Mesothelial cell of epicardium (in vitro differentiated cells): Measurements from ENCODE around the gene NNT. TPM values are rescaled to one million over a fixed set of nuclear protein-coding genes. Genes with fewer than 3 reads are reported as not detected.
"Not testable (repeated sequence)": the region's sequence is repeated elsewhere in the genome, so short reads cannot be mapped to it uniquely, and the experiment has no call there.

Source experiments
- DNase-seq, 2 experiments: peaks; one replicate each; pipeline ENCODE4 v3.0.0; 2021; ENCODE audit warnings: low spot score in 2 of 2; ENCODE audit not compliant: unreplicated experiment in 2 of 2
- H3K27ac Mint-ChIP-seq: 2 replicates; pipeline ENCODE4 v1.8.0; 2021; ENCODE audit warnings: mixed read lengths
- H3K27me3 Mint-ChIP-seq: 2 replicates; pipeline ENCODE4 v1.8.0; 2021; ENCODE audit warnings: low read depth, mixed read lengths
- H3K36me3 Mint-ChIP-seq: 2 replicates; pipeline ENCODE4 v1.8.0; 2021; ENCODE audit warnings: mixed read lengths
- H3K4me1 Mint-ChIP-seq: 2 replicates; pipeline ENCODE4 v1.8.0; 2021; ENCODE audit warnings: mixed read lengths
- H3K4me3 Mint-ChIP-seq: 2 replicates; pipeline ENCODE4 v1.8.0; 2021; ENCODE audit warnings: mild to moderate bottlenecking, moderate library complexity, mixed read lengths
- H3K9me3 Mint-ChIP-seq: 2 replicates; pipeline ENCODE4 v1.8.0; 2021; ENCODE audit warnings: mixed read lengths
- CTCF ChIP-seq: fragments of 200-600 bp; sonication (generic); IDR thresholded peaks from one replicate; pipeline ENCODE4 v1.5.0; 2021; ENCODE audit warnings: antibody characterized with exemption; ENCODE audit not compliant: unreplicated experiment
- total RNA-seq: library from RNA; stranded (reverse); gene quantifications from 3 replicates; pipeline ENCODE4 v1.2.1, GENCODE V29; 2021

NNT gene
- 65.7 to 68.7 TPM (median 66.0 TPM) in 3 replicates for total RNA-seq

- Mint-ChIP-seq H3K4me1 (peaks cover 31% of the 10 kb centered on the region), H3K4me3 (peak within 1 kb of the TSS; percentile 89), H3K27ac (peak within 1 kb of the TSS; percentile 94), H3K9me3 (no peaks in the 10 kb centered on the region), H3K27me3 (no peaks in the 10 kb centered on the region), H3K36me3 (peaks cover 10% of the 10 kb centered on the region)
- no peak for TF ChIP-seq CTCF
- DNase-seq, result peak; percentile 53 to 78
These were observed at the start of gene NNT for GRCh38 chr5:43602461-43603343. NNT (plus strand) TSS chr5:43603180; CDS start chr5:43609196, 6,016 bp downstream.

GRCh38 chr5:43553381-43553780, 49.6 kb upstream of the NNT start:
- Mint-ChIP-seq H3K4me1 (peaks cover 12% of the 10 kb centered on the region), H3K36me3 (peaks cover 7% of the 10 kb centered on the region), H3K27me3 (no peaks in the 10 kb centered on the region), H3K4me3 (no peak overlapping the region), H3K9me3 (no peaks in the 10 kb centered on the region), H3K27ac (no peak overlapping the region)
- no peak for DNase-seq
- TF ChIP-seq CTCF, result no peak

GRCh38 chr5:43554497-43554896, 48.5 kb upstream of the NNT start:
- no peak for TF ChIP-seq CTCF
- H3K9me3 Mint-ChIP-seq, result no peaks in the 10 kb centered on the region
- peaks cover 3% of the 10 kb centered on the region for H3K36me3 Mint-ChIP-seq
- DNase-seq, result no peak
- peaks cover 12% of the 10 kb centered on the region for H3K4me1 Mint-ChIP-seq
- H3K4me3 Mint-ChIP-seq, result no peak overlapping the region
- H3K27ac Mint-ChIP-seq, result no peak overlapping the region
- H3K27me3 Mint-ChIP-seq, result no peaks in the 10 kb centered on the region

GRCh38 chr5:43555895-43556606, 46.9 kb upstream of the NNT start:
- H3K36me3 Mint-ChIP-seq, result no peaks in the 10 kb centered on the region
- H3K9me3 Mint-ChIP-seq, result no peaks in the 10 kb centered on the region
- peaks cover 8% of the 10 kb centered on the region for H3K4me1 Mint-ChIP-seq
- peak; percentile 43 to 78 for DNase-seq
- H3K4me3 Mint-ChIP-seq, result no peak overlapping the region
- H3K27me3 Mint-ChIP-seq, result no peaks in the 10 kb centered on the region
- H3K27ac Mint-ChIP-seq, result peak overlapping the region; percentile 99
- TF ChIP-seq CTCF, result no peak

GRCh38 chr5:43556607-43556856, 46.4 kb upstream of the NNT start:
- H3K4me1 Mint-ChIP-seq, H3K9me3 Mint-ChIP-seq, H3K27me3 Mint-ChIP-seq, H3K27ac Mint-ChIP-seq, DNase-seq, H3K36me3 Mint-ChIP-seq: not testable (repeated sequence)
- H3K4me3 Mint-ChIP-seq, result peak overlapping the region; percentile 80

- Mint-ChIP-seq H3K9me3 (no peaks in the 10 kb centered on the region), H3K27me3 (no peaks in the 10 kb centered on the region), H3K27ac (peak within 1 kb of the TSS; percentile 99), H3K4me3 (peak within 1 kb of the TSS; percentile 80), H3K36me3 (no peaks in the 10 kb centered on the region), H3K4me1 (peaks cover 11% of the 10 kb centered on the region)
- TF ChIP-seq CTCF, result no peak
- DNase-seq, result peak; percentile 82 to 87
These were observed 46.0 kb upstream of the NNT start, which contains the start of gene PAIP1 for GRCh38 chr5:43556857-43557542. PAIP1 (minus strand) TSS chr5:43557077; CDS start chr5:43556846, 231 bp downstream.
